Stomach (tissue), 9 donors: Measurements from ENCODE around the gene SSTR1. TPM values are rescaled to one million over a fixed set of nuclear protein-coding genes. Genes with fewer than 3 reads are reported as not detected.

Experiments used
- DNase-seq, 2 donors: peaks; one replicate each; pipeline versions ENCODE4 v3.0.0 to v3.0.0-alpha.2; 2013 to 2019
- H3K27ac ChIP-seq, 5 donors: fragments of 200-600 bp in 4 of 5; sonication (generic) in 4 of 5; one replicate each; pipeline ENCODE4 v1.5.1; 2013 to 2019; ENCODE audit warnings: mild to moderate bottlenecking in 1 of 5, moderate library complexity in 1 of 5
- H3K27me3 ChIP-seq, 3 donors: fragments of 200-600 bp; sonication (generic); one replicate each; pipeline ENCODE4 v1.5.1; 2017 to 2019; ENCODE audit warnings: mixed run types in 1 of 3
- H3K36me3 ChIP-seq, 4 donors: fragments of 200-600 bp; sonication (generic); 1 replicate in 3 of 4; 2 replicates in 1 of 4; pipeline ENCODE4 v1.5.1; 2016 to 2019
- H3K4me1 ChIP-seq, 4 donors: fragments of 200-600 bp; sonication (generic); one replicate each; pipeline ENCODE4 v1.5.1; 2016 to 2019
- H3K4me3 ChIP-seq, 4 donors: fragments of 200-600 bp; sonication (generic) in 3 of 4; one replicate each; pipeline ENCODE4 v1.5.1; 2016 to 2019; ENCODE audit warnings: mild to moderate bottlenecking in 1 of 4
- H3K9me3 ChIP-seq, 4 donors: fragments of 200-600 bp; sonication (generic); one replicate each; pipeline ENCODE4 v1.5.1; 2016 to 2019
- CTCF ChIP-seq, 7 experiments: fragments of 450-650 bp in 4 of 7; fragments of 200-600 bp in 3 of 7; sonication (generic) in 3 of 7; IDR thresholded peaks; one replicate each; pipeline ENCODE4 v1.5.1; 2016 to 2019; ENCODE audit warnings: antibody characterized with exemption in 7 of 7, control low read depth in 2 of 7, mild to moderate bottlenecking in 1 of 7
- EP300 ChIP-seq: sonication (generic); formaldehyde crosslinking; IDR thresholded peaks from one replicate; pipeline ENCODE4 v1.6.1; 2017; ENCODE audit warnings: antibody characterized with exemption
- POLR2A ChIP-seq, 4 donors: fragments of 450-650 bp; IDR thresholded peaks; one replicate each; pipeline ENCODE4 v1.6.1; 2016; ENCODE audit warnings: antibody characterized with exemption in 4 of 4, control low read depth in 2 of 4, mild to moderate bottlenecking in 1 of 4, moderate library complexity in 1 of 4
- POLR2AphosphoS5 ChIP-seq, 3 donors: sonication (generic); formaldehyde crosslinking; IDR thresholded peaks; one replicate each; pipeline ENCODE4 v1.6.1; 2016; ENCODE audit warnings: antibody characterized with exemption in 3 of 3
- WGBS, 5 donors: extraction: QIAGEN DNeasy Blood & Tissue Kit in 3 of 5; methylation state at CpG; one replicate each; pipeline versions ENCODE4 v1.1.5 to v1.1.7; 2013 to 2018; 5-methylcytosine and 5-hydroxymethylcytosine counted together
- intact Hi-C: fragments of 100-400 bp; cut with DNase I; formaldehyde crosslinking; loops from one replicate; pipeline ENCODE4 v1.15.1; 2023; ENCODE audit warnings: low total_unique reads
- polyA plus RNA-seq, 3 donors: library from polyadenylated mRNA; stranded (reverse); fragments of 200-250 nt; gene quantifications; one replicate each; pipeline ENCODE4 v1.2.3, GENCODE V29; 2013
- total RNA-seq, 5 donors: library from RNA; depleted of rRNA; stranded (reverse); fragments of >200 nt; gene quantifications; one replicate each; pipeline versions ENCODE4 v1.1.0 to v1.2.3, GENCODE V29; 2014 to 2016
- donor health status: healthy with polysubstance abuse.
- donor health status: Bipolar disorder and iron deficiency.
- donor health status: healthy.

The SSTR1 gene
- total and polyA plus RNA-seq, 8 donors = 1.1 to 26.1 (median 12.7) TPM

GRCh38 chr14:38204719-38205115, 3.0 kb upstream of the SSTR1 start:
- Histone ChIP-seq H3K27me3 (peaks cover 0 to 29% (median 7%) of the 10 kb centered on the region in 3 donors), H3K4me3 (no peak overlapping the region), H3K36me3 (no peaks in the 10 kb centered on the region), H3K27ac (no peak overlapping the region), H3K4me1 (peaks cover 7 to 26% (median 21%) of the 10 kb centered on the region in 4 donors), H3K9me3 (peaks cover 0 to 5% (median 1%) of the 10 kb centered on the region in 4 donors)
- TF ChIP-seq EP300 (no peak), CTCF (IDR thresholded peaks at IDR 0.05) (no peak), POLR2AphosphoS5 (IDR thresholded peaks at IDR 0.05) (no peak), POLR2A (IDR thresholded peaks at IDR 0.05) (no peak)
- no peak for DNase-seq
- intact Hi-C loops = no loop called here

DNA sequence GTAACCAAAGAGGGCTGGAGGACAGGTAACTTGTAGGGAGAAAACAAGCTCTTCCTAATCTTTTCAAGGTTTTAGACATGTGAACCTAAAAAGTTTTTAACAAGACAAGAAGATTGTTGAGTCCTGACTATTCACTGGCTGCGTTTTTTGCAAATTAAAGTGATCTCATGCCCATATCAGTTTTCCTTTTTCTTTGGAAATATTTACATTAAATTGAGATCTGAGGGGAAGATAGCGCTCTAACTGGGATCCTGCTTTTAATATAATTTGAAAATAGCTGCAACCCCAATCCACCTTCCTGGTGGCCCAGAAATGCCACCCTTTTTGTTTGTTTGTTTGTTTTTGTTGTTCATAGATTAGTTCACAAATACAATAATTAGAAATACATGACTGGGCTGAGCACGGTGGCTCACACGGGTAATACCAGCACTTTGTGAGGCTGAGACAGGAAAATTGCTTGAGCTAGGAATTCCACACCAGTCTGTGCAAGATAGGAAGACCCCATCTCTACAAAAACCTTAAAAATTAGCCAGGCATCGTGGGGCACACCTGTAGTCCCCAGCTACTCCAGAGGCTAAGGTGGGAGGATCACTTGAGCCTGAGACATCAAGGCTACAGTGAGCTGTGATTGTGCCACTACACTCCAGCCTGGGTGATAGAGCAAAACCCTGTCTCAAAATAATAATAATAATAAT, 2.4 kb upstream of the SSTR1 start:
- intact Hi-C loops = no loop called here
- Histone ChIP-seq H3K27ac (no peak overlapping the region), H3K4me3 (no peak overlapping the region), H3K4me1 (peaks cover 7 to 32% (median 27%) of the 10 kb centered on the region in 4 donors), H3K27me3 (peaks cover 0 to 35% (median 11%) of the 10 kb centered on the region in 3 donors), H3K36me3 (no peaks in the 10 kb centered on the region), H3K9me3 (peaks cover 0 to 5% (median 1%) of the 10 kb centered on the region in 4 donors)
- DNase-seq = no peak
- whole genome bisulfite sequencing, 5 donors = 71 to 77% (median 74%) methylated on average over 5 of the region's 5 CpGs
- no peak for TF ChIP-seq POLR2A (IDR thresholded peaks at IDR 0.05)
- no peak for TF ChIP-seq EP300
- no peak for TF ChIP-seq CTCF (IDR thresholded peaks at IDR 0.05)
- TF ChIP-seq POLR2AphosphoS5 (IDR thresholded peaks at IDR 0.05) = no peak

- WGBS, 5 donors = 88 to 94% (median 91%) methylated on average over 5 of the region's 5 CpGs
- intact Hi-C loops = no loop called here
These were observed 1.6 kb upstream of the SSTR1 start for GRCh38 chr14:38205949-38206665.

More at GRCh38 chr14:38205949-38206665, 1.6 kb upstream of the SSTR1 start:
- TF ChIP-seq POLR2A (IDR thresholded peaks at IDR 0.05) (no peak), POLR2AphosphoS5 (IDR thresholded peaks at IDR 0.05) (no peak), CTCF (IDR thresholded peaks at IDR 0.05) (no peak), EP300 (no peak)
- H3K4me3 ChIP-seq = no peak overlapping the region
- peaks cover 7 to 39% (median 33%) of the 10 kb centered on the region in 4 donors for H3K4me1 ChIP-seq
- no peak overlapping the region for H3K27ac ChIP-seq
- peaks cover 0 to 43% (median 14%) of the 10 kb centered on the region in 3 donors for H3K27me3 ChIP-seq
- DNase-seq = no peak
- H3K36me3 ChIP-seq = no peaks in the 10 kb centered on the region
- peaks cover 0 to 5% (median 1%) of the 10 kb centered on the region in 4 donors for H3K9me3 ChIP-seq
